Activated CD4-positive, alpha-beta memory T cell treated with anti-CD3 and anti-CD28 coated beads, Interleukin-2, amount 10 ng/mL, durations not matched to agents 7 days and 5 days (primary cell): ENCODE data around the gene DNAJB8. TPM values are rescaled to one million over a fixed set of nuclear protein-coding genes. Genes with fewer than 3 reads are reported as not detected.

ENCODE experiments used
- CTCF ChIA-PET: fragments of 350-600 bp; sonication (Branson Sonifier 250); formaldehyde crosslinking; loops from one replicate; lab custom pipeline; 2021; ENCODE audit warnings: antibody characterized with exemption, inconsistent platforms; lab: Charles Lee
- POLR2A ChIA-PET: fragments of 350-600 bp; sonication (Branson Sonifier 250); formaldehyde crosslinking; loops from one replicate; lab custom pipeline; 2021; ENCODE audit warnings: antibody characterized with exemption; lab: Charles Lee
- DNase-seq: peaks from one replicate; pipeline ENCODE4 v3.0.0-alpha.2; 2020
- H3K27ac Mint-ChIP-seq: one replicate; pipeline ENCODE4 v1.8.0; 2021; ENCODE audit warnings: mild to moderate bottlenecking, mixed read lengths
- H3K27me3 Mint-ChIP-seq: one replicate; pipeline ENCODE4 v1.8.0; 2021; ENCODE audit warnings: mixed read lengths
- H3K36me3 Mint-ChIP-seq: one replicate; pipeline ENCODE4 v1.8.0; 2021; ENCODE audit warnings: low read depth, mixed read lengths
- H3K4me1 Mint-ChIP-seq: one replicate; pipeline ENCODE4 v1.8.0; 2021; ENCODE audit warnings: mixed read lengths
- H3K4me3 Mint-ChIP-seq: one replicate; pipeline ENCODE4 v1.8.0; 2021; ENCODE audit warnings: mild to moderate bottlenecking, mixed read lengths
- H3K9me3 Mint-ChIP-seq: one replicate; pipeline ENCODE4 v1.8.0; 2021; ENCODE audit warnings: mixed read lengths
- total RNA-seq, 2 experiments: library from RNA; stranded (reverse); gene quantifications; one replicate each; pipeline ENCODE4 v1.2.3, GENCODE V29; 2021

The DNAJB8 gene
- total RNA-seq, 2 experiments from 2014 or later = not detected

GRCh38 chr3:128499724-128500275 is 33.1 kb upstream of the DNAJB8 start:
- H3K4me1 Mint-ChIP-seq = peaks cover 7% of the 10 kb centered on the region
- no peak overlapping the region for H3K27ac Mint-ChIP-seq
- H3K9me3 Mint-ChIP-seq = no peaks in the 10 kb centered on the region
- H3K36me3 Mint-ChIP-seq = no peaks in the 10 kb centered on the region
- POLR2A ChIA-PET = no interaction called here
- H3K4me3 Mint-ChIP-seq = no peak overlapping the region
- CTCF ChIA-PET = interaction anchor here (0.6 to 1.5 kb wide), 3 partner anchors 11 to 74 kb away, joined by 3 to 8 read pairs (median 5); no protein-coding TSS in a partner anchor
- no peak for DNase-seq
- peaks cover 54% of the 10 kb centered on the region for H3K27me3 Mint-ChIP-seq

GRCh38 chr3:128498901-128499530 is 32.3 kb upstream of the DNAJB8 start:
- Mint-ChIP-seq H3K27ac (no peak overlapping the region), H3K27me3 (peaks cover 60% of the 10 kb centered on the region), H3K4me1 (peaks cover 7% of the 10 kb centered on the region), H3K9me3 (no peaks in the 10 kb centered on the region), H3K36me3 (no peaks in the 10 kb centered on the region), H3K4me3 (peak overlapping the region; percentile 1)
- CTCF ChIA-PET = interaction anchor here (0.6 to 1.5 kb wide), 3 partner anchors 11 to 73 kb away, joined by 3 to 8 read pairs (median 5); no protein-coding TSS in a partner anchor
- DNase-seq = no peak
- POLR2A ChIA-PET = no interaction called here

GRCh38 chr3:128498127-128498626 is 31.5 kb upstream of the DNAJB8 start:
- Mint-ChIP-seq H3K4me3 (peak overlapping the region; percentile 28), H3K27ac (no peak overlapping the region), H3K9me3 (no peaks in the 10 kb centered on the region), H3K4me1 (peaks cover 10% of the 10 kb centered on the region), H3K27me3 (peaks cover 68% of the 10 kb centered on the region), H3K36me3 (no peaks in the 10 kb centered on the region)
- CTCF ChIA-PET = interaction anchor here (1.4 to 1.5 kb wide), 3 partner anchors 13 to 111 kb away, joined by 4 to 5 read pairs (median 5); no protein-coding TSS in a partner anchor
- POLR2A ChIA-PET = no interaction called here
- DNase-seq = no peak

GRCh38 chr3:128497305-128498126 is 30.8 kb upstream of the DNAJB8 start:
- POLR2A ChIA-PET = interaction anchor here (1.1 kb wide), 1 partner anchor 13 kb away, joined by 3 read pairs; no protein-coding TSS in a partner anchor
- Mint-ChIP-seq H3K27me3 (peaks cover 67% of the 10 kb centered on the region), H3K9me3 (no peaks in the 10 kb centered on the region), H3K4me3 (peak overlapping the region; percentile 65), H3K36me3 (no peaks in the 10 kb centered on the region), H3K4me1 (peaks cover 10% of the 10 kb centered on the region), H3K27ac (no peak overlapping the region)
- peak; percentile 67 for DNase-seq
- CTCF ChIA-PET = interaction anchor here (0.8 to 1.5 kb wide), 5 partner anchors 9 to 112 kb away, joined by 3 to 6 read pairs (median 4); no protein-coding TSS in a partner anchor

GRCh38 chr3:128496602-128497304 is 30.1 kb upstream of the DNAJB8 start:
- H3K27me3 Mint-ChIP-seq = peaks cover 67% of the 10 kb centered on the region
- no peak overlapping the region for H3K27ac Mint-ChIP-seq
- DNase-seq = no peak

GRCh38 chr3:128496019-128496601 is 29.4 kb upstream of the DNAJB8 start:
- H3K4me1 Mint-ChIP-seq = peaks cover 15% of the 10 kb centered on the region
- CTCF ChIA-PET = interaction anchor here (1.2 kb wide), 1 partner anchor 112 kb away, joined by 3 read pairs; no protein-coding TSS in a partner anchor

More at GRCh38 chr3:128496602-128497304, 30.1 kb upstream of the DNAJB8 start:
- Mint-ChIP-seq H3K9me3 (no peaks in the 10 kb centered on the region), H3K4me1 (peaks cover 15% of the 10 kb centered on the region), H3K4me3 (peak overlapping the region; percentile 65), H3K36me3 (no peaks in the 10 kb centered on the region)
- ChIA-PET POLR2A (interaction anchor here (1.1 kb wide), 1 partner anchor 12 kb away, joined by 3 read pairs; no protein-coding TSS in a partner anchor), CTCF (interaction anchor here (0.8 to 1.5 kb wide), 4 partner anchors 10 to 111 kb away, joined by 3 to 6 read pairs (median 4); no protein-coding TSS in a partner anchor)

GRCh38 chr3:128495435-128495970 is 28.8 kb upstream of the DNAJB8 start:
- H3K4me1 Mint-ChIP-seq = peaks cover 17% of the 10 kb centered on the region
- CTCF ChIA-PET = interaction anchor here (0.8 kb wide), 1 partner anchor 114 kb away, joined by 4 read pairs; no protein-coding TSS in a partner anchor
- H3K9me3 Mint-ChIP-seq = no peaks in the 10 kb centered on the region
- H3K4me3 Mint-ChIP-seq = no peak overlapping the region
- H3K27me3 Mint-ChIP-seq = peaks cover 71% of the 10 kb centered on the region
- no peak for DNase-seq
- H3K36me3 Mint-ChIP-seq = no peaks in the 10 kb centered on the region
- H3K27ac Mint-ChIP-seq = no peak overlapping the region
- POLR2A ChIA-PET = no interaction called here

More at GRCh38 chr3:128496019-128496601, 29.4 kb upstream of the DNAJB8 start:
- POLR2A ChIA-PET = no interaction called here
- no peak overlapping the region for H3K27ac Mint-ChIP-seq
- peaks cover 73% of the 10 kb centered on the region for H3K27me3 Mint-ChIP-seq
- H3K4me3 Mint-ChIP-seq = peak overlapping the region; percentile 22
- H3K9me3 Mint-ChIP-seq = no peaks in the 10 kb centered on the region
- no peaks in the 10 kb centered on the region for H3K36me3 Mint-ChIP-seq
- no peak for DNase-seq

GRCh38 chr3:128494367-128494650 is 27.6 kb upstream of the DNAJB8 start:
- H3K27me3 Mint-ChIP-seq = peaks cover 72% of the 10 kb centered on the region
- H3K36me3 Mint-ChIP-seq = no peaks in the 10 kb centered on the region
- no peak for DNase-seq
- H3K27ac Mint-ChIP-seq = no peak overlapping the region
- no peak overlapping the region for H3K4me3 Mint-ChIP-seq
- POLR2A ChIA-PET = no interaction called here
- CTCF ChIA-PET = no interaction called here
- H3K4me1 Mint-ChIP-seq = peaks cover 23% of the 10 kb centered on the region
- H3K9me3 Mint-ChIP-seq = no peaks in the 10 kb centered on the region

GRCh38 chr3:128493570-128494366 is 27.1 kb upstream of the DNAJB8 start:
- Mint-ChIP-seq H3K9me3 (no peaks in the 10 kb centered on the region), H3K27ac (no peak overlapping the region), H3K27me3 (peaks cover 69% of the 10 kb centered on the region), H3K4me3 (no peak overlapping the region), H3K36me3 (no peaks in the 10 kb centered on the region), H3K4me1 (peaks cover 23% of the 10 kb centered on the region)
- ChIA-PET POLR2A (no interaction called here), CTCF (no interaction called here)
- DNase-seq = no peak

GRCh38 chr3:128492671-128493569 is 26.2 kb upstream of the DNAJB8 start, which contains the start of gene GATA2:
TSS of gene GATA2 (minus strand) at chr3:128493201. CDS start at chr3:128487031, 6,170 bp downstream.
- DNase-seq = no peak
- ChIA-PET POLR2A (no interaction called here), CTCF (no interaction called here)
- Mint-ChIP-seq H3K36me3 (no peaks in the 10 kb centered on the region), H3K4me3 (peak within 1 kb of the TSS; percentile 30), H3K4me1 (peaks cover 25% of the 10 kb centered on the region), H3K9me3 (no peaks in the 10 kb centered on the region), H3K27ac (peak within 1 kb of the TSS; percentile 40), H3K27me3 (peaks cover 66% of the 10 kb centered on the region)
